ENCODE data around the gene FOSL1.

FOSL1 gene

DNA sequence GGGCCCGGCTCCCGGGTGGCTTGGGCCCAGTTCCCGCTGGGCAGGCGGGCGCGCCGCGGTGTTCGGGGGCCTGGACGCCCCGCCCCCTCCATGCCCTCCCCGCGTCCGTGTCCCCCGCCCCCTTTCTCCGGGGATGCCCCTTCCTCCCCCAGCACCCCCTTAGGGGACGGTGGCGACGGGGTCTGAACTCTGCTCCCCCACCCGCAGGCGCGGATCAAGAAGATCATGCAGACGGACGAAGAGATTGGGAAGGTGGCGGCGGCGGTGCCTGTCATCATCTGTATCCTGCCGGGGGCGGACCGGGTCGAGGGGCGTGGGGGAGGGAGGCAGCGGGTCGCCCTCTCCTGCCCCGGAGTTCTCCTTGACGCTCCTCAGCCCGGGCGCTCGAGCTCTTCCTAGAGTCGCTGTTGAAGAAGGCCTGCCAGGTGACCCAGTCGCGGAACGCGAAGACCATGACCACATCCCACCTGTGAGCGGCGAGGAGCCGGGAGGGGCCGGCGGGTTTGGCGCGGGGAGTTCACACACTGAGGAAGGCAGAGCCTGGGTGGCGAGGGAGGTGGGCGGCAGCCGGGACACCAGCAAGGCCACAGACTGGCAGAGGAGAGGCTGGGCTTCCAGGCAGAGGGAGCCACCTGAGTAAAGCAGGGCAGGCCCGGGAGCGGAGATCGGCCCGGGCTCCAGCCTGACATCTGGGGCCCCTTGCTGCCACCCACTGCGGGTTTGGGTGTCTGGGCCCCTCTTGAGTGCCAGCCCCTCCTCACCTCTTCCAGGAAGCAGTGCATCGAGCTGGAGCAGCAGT lies 19.6 kb upstream of the FOSL1 start:
- DNase-seq (ENCODE audit: low spot score), result peak; percentile 48

DNA sequence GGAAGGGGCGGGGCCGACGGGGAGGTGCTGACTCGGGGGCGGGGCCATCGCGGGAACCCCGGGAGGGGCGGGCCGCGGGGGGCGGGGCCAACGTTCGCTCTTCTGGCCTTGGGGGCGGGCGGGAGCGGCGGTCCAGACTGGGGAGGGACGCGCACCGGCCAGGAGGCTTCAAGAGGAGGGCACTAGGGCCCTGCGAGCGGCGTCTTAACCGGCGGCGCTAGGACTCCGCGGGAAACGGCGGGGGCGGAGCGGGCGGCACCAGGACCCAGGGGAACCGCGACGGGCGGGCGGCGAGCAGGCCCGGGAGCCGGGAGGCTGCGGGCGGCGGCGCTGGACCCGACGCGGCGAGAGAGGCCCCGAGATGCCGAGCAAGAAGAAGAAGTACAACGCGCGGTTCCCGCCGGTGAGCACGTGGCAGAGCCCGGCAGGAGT lies 19.0 kb upstream of the FOSL1 start, which contains the start of gene DRAP1:
Gene DRAP1, plus strand, starts transcription at position 286 of the 432 bp plus-strand sequence. Its CDS starts 76 bp downstream, at position 362.
- peak; percentile 98 for DNase-seq (ENCODE audit: low spot score)

DNA sequence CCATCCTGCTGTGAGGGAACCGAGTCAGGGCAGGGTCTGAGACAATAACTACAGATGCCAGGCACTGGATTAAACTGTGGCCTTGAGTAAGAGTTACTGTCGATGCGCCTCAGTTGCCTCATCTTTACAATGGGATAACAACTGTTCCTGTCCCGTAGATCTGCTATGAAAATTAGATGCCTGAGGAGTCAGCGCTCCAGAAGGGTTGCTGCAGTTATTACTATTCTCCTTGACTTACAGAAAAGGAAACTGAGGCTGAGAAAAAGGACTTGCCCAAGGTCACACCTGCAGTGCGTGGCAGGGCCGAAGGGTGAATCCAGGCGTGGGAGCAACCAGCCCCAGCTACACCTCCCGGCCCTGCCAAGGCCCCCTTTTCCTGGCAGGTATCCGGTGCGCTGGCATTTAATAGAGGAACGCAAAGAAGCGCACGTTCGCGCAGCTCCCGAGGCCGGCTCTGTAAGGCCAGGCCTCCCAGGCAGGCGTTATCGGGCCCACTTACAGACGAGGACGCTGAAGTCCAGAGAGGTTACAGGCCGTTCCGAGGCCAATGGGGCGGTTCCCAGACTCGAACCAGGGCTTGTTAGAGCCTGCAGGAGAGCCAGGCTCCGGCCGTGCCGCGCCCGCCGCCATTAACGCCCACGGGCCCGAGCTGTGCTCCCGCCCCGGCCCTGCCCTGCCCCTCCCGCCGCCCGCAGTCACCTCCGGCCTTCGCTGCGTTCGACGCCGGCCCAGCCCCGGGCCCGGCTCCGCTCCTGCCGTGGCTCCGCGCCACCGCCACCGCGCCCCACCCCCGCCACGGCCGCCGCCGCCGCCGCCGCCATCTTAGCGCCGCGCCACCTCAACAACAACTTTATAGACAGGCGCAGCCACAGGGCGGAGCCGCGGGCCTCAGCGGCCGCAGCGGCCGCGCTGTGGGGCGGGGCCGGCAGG lies 18.3 kb upstream of the FOSL1 start, which contains the start of gene C11orf68:
Gene C11orf68, minus strand, starts transcription at position 852 of the 930 bp plus-strand sequence. Its CDS starts 31 bp downstream, at position 821.
- DNase-seq (ENCODE audit: low spot score), result no peak

DNA sequence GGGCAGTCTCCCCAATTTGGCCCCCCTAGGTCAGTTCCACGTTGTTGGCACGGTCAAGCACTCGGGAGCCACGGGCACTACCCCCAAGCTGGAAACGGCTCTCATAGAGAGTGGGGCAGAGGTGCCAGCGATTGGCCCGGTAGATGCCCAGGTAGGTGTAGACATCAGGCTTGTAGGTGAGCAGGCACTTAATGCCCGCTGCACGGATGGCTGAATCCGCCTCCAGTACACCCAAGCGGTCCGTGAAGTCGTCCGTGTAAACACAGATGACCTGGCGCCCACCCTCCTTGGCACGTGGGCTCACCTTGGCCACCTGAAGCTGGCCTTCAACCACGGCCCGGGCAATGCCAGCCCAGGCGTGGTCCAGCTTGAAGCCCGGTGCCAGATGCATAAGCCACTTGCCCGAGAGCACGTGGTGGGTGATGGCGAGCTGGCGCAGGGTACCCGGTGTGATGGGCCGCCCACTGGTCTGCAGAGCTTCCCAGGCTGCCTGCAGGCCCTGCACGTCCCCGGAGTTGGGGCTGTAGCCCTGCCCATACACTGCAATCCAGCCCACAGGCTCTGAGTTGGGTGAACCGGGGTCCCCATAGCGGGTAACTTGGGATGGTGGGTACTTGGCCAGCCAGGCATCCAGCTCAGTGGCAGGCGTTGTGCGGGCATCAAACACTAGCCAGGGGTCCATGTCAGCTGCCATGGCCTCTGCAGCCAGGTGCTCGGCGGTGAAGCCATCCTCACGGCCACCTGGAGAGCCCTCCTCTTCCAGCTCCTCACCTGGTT lies 17.4 kb upstream of the FOSL1 start:
- no peak for DNase-seq (ENCODE audit: low spot score)

DNA sequence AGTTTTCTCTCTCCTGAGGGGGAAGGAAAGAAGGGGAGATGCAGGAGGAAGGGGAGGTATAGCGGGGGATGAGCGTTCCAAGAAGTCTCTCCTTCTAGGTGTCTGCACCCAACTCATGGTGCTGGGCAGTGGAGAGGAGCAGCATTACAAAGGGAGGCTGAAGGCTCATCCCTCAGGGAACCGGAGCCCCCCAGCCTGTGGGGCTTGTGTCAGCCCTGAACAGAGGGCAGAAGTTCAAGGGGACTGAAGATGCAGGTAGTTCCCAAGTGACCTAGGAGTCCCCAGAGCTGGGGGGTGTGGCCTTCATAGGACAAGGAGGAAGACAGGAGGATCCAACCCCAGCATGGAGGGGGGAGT lies 16.9 kb upstream of the FOSL1 start:
- no peak for DNase-seq (ENCODE audit: low spot score)

DNA sequence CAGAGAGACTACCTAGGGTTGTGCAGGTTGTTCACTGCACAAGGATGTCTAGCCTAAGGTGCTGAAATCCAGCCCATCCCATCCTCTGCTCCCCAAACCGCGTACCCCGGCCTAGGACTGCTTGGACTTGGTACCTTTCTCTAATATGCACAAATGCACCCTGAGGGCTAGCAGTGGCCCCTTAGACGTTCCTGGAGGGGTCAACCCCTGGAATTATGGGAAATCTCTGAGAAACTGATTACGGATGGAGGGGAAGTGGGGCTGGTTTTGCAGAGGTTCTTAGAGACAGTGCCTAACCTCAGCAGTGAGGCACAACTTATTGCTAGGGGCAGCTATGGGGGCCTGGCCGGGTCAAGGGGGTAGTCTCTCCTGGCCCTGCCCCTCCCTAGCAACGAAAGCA lies 16.2 kb upstream of the FOSL1 start:
- no peak for DNase-seq (ENCODE audit: low spot score)

DNA sequence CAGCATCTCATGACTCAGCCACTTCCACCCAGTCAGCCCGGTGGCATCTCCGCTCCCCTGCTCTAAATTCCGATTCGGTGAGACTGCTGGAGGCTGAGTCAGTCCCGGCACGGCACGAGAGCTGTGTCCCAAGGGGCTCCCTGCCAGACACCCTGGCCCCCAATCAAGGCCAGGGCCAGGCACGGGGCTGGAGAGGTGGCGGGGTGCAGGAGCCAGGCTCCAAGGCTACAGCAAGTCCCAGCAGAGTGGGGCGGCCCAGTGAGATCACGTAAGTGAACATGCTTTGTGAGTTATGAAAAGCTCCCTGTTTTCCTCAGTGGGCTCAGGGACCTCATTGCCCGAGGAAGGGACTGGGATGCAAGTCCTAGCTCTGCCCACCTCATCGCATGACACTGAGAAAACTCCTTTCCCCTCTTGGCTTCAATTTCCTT lies 15.6 kb upstream of the FOSL1 start:
- DNase-seq (ENCODE audit: low spot score), result no peak

DNA sequence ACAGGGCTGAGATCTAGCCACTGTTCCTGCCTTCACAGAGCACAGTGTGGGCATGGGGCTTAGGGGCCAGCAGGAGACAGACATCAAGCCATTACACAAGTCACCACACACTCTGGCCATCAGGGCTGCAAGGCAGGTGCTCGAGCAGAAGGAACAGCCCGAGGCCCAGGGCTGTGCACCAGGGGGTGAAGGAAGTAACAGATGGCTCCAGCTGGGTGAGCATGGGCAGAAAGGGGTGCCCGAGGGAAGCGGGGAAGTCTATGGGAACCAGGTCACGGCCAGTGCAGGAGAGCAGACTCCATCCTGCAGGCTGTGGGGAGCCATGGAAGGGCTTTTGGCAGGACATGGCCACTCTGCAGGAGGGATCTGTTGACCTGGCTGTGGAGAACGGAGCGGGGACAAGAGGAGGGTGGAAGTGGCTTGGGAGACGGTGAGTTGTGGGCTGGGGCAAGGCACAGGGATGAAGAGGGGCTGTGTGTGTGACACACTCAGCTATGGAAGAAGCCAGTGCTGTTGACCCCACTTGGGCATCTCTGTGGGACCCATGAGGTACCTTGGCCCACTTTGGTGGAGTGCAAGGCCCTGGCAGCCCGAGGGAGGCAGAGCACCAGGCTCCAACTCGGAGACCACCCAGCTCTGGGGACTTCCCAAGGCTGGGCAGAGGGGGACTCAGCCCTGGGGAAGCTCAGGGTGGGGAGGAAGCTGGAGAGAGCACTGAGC lies 15.1 kb upstream of the FOSL1 start:
- no peak for DNase-seq (ENCODE audit: low spot score)

DNA sequence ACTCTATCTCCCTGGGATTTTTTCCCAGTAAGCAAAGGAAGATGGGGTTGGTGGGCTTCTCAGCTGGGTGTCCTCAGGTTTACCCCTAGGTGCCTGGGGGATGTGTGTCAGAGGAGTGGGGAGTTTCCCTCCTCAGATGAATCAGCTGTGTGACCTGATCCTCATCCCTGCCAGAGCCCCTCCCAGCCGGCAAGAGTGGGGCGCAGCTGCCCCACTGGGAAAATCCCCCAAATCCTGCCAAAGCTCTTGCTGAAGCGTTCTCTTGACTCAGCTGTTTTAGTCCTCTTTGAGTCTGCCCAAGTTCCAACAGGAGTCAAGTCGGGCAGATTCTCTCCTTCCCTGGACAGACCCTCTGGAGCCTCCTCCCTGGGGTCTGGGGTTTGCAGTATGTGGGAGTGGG lies 12.7 kb upstream of the FOSL1 start:
- DNase-seq (ENCODE audit: low spot score), result no peak

DNA sequence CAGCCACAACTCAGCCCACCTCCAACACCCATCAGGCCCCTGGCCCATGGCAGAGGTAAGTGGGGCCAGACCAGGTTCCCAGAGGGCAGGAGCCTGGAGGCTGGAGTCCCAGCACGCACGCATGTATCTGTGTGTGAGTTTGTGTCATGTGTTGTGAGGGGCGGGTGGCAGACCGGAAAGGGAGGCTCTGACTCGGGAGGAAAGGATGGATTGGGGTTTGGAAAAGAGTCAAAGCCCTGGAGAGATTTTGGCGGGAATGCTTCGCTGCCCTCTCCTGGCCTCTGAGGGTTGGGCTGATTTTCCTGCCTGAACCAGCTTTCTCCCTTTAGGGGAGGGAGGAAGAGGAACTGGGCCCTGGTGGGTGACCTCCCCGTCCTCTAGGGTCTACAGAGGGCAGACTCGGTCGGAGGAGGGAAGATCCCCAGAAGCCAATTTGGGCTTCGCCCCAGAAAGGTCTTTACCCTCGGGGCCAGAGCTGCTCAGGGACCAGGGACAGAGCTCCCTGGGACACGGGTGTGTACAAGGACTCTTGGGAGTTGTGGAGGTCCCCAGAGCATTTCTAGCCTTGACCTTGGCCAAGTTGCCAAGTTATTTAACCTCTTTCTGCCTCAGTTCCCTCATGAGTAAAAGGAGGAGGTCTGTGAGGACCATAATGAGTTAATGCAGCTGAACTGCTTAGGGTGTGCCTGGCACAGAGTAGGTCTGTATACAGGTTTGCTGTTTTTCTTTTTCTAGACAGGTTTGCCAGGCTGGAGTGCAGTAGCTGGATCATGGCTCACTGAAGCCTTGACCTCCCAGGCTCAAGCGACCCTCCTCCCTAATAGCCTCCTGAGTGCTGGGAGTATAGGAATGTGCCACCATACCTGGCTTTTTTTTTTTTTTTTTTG lies 11.7 kb upstream of the FOSL1 start:
- no peak for DNase-seq (ENCODE audit: low spot score)

DNA sequence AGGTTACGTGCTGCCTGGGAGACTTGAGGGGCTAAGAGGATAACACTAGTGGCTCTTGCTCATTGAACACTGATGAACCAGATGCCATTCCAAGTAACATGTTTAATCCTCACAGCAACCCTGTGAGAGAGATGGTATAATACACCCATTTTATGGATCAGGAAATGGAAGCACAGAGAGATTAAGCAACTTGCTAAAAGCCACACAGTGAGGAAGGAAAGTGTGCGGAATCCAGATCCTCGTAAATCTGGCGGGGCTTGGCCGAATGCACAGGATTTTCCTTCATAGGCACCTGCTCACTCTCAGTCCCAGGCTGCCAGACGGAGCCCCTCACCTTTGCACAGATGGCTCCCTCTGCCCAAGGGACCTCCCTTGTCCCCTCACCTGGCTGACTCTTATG lies 7.7 kb upstream of the FOSL1 start:
- no peak for DNase-seq (ENCODE audit: low spot score)

DNA sequence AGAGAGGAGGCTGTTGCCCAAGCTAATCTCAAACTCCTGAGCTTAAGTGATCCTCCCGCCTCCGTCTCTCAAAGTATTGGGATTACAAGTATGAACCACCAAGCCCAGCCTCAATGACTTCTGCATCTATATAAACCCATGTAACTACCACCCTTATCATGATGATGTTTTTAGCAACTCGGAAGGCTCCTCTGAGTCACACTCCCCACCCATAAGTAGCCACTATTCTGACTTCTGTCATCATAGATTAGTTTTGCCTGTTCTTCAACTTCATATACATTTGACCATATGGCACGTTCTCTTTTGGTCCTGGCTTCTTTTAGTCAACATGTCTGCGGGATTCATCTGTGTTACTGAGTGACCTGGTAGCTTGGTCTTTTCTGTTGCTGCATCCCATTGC lies 6.4 kb upstream of the FOSL1 start:
- no peak for DNase-seq (ENCODE audit: low spot score)

DNA sequence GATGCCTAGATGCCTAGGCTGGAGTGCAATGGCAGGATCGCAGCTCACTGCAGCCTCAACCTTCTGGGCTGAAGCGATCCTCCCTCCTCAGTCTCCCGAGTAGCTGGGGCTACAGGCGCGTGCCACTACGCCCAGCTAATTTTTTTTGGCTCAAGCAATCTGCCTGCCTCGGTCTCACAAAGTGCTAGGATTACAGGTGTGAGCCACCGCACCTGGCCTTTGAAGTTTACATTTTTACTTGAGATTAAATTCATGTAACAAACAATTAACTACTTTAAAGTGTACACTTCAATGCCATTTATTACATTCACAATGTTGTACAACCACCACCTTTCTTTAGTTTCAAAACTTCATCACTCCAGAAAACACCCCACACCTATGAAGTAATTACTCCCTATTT lies 3.5 kb upstream of the FOSL1 start:
- no peak for DNase-seq (ENCODE audit: low spot score)

DNA sequence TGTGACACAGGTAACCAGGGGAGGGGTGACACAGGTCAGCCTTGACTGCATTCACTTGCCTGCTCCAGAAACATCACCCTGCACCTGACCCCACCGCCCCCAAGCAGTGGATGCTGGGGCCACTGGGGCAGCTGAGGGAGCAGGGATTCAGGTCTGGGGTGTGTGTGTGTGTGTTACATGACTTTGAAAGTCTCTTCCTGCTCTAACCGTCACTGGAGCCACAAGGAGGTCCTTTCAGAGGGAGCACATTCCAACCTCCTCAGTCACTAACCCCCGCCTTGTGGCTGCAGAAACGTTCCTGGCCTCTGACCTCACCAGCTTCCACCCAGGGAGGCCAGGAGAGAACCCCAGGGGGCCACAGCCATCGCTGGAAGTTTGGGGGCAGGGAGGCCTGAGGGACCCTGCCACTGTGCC lies 2.9 kb upstream of the FOSL1 start:
- no peak for DNase-seq (ENCODE audit: low spot score)

DNA sequence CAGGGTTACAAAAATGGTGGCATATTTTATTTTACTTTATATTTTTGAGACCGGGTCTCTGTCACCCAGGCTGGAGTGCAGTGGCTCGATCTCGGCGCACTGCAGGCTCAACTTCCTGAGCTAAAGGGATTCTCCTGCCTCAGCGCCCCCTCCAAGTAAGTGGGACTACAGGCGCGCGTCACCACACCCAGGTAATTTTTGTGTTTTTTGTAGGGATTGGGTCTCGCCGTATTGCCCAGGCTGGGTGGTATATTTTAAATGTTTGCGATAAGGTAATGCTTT lies 652 bp upstream of the FOSL1 start:
- no peak for DNase-seq (ENCODE audit: low spot score)

DNA sequence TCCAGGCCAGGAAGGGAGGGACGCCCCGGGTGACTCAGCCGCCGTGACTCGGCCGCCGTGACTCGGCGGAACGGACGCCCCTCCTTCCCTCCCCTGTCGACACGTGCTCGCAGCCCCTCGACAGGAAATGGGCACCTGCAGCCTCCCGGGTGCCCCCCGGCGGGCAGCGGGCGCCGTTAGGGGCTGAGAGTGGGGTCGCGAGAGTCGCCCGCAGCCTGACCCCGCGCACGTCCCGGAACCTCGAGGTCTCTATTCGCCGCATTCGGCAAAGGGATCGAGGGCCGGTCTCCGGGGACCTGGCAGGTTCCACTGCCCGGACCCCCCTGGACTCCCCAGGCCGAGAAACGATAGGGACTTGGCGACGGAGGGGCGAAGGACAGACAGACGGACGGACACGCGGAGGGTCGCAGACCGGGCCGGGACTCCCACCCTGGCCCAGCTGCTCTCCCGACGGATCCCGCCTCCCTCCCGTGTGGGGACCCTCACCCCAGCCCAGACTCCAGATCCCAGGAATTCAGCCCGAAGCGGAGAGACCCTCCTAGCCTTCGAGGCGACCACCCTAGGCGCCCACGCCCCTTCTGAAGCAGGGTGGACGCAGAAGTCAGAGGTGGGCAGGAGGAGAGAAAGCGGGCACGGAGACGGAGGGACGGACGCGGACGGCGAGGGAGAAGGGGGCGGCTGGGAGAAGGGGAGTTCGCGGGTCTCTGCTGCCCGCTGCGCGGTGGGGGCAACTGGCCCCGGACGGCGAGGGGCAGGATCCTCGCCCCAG lies 648 bp downstream of the FOSL1 start:
- DNase-seq (ENCODE audit: low spot score), result peak; percentile 61

DNA sequence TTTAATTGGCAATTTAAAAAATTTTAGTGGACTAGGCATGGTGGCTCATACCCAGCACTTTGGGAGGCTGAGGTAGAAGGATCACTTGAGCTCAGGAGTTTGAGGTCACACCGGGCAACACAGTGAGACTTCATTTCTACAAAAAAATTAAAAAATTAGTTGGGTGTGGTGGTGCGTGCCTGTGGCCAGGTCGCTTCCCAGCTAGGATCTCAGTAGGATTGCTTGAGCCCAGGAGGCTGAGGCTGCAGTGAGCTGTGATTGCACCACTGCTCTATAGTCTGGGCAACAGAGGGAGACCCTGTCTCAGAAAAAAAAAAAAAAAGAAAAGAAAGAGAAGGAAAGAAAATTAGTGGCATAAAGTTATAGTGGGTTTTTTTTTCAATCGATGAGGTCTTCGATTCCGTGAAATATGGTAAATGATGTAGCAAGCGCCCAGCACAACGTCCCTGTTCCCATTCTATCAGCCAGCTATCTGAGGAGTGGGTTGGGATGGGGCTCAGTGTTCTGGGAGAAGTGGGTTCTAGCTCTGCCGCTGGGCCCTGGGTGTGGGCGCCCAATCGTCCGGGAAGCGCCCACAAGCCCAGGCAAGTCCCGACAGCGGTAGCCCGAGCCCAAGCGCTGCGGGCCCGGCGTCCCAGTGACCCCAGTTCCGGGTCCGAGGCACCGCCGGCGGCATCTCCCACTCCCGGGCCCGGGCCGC lies 1.4 kb downstream of the FOSL1 start:
- no peak for DNase-seq (ENCODE audit: low spot score)

DNA sequence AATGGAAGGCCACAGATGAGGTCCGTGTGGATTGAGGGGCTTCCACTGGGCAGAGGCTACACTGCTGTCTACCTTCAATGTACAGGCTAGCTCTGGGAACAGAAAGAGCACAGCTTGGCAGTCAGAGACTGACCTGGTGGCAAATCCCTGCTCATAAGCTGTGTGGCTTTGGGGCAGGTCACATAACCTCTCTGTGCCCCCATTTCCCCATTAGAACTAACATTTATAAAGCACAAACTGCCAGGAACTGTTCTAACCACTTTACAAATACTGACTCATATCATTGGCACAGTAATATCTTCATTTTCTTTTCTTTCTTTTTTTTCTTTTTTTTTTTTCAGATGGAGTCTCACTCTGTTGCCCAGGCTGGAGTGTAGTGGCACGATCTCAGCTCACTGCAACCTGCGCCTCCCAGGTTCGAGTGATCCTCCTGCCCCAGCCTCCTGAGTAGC lies 3.1 kb downstream of the FOSL1 start:
- no peak for DNase-seq (ENCODE audit: low spot score)
